Activated naive CD8-positive, alpha-beta T cell (primary cell): Measurements from ENCODE around the gene GPR183.

ENCODE experiments used
- H3K27ac Mint-ChIP-seq: one replicate; pipeline ENCODE4 v1.8.0; 2021; ENCODE audit warnings: mixed read lengths
- H3K27me3 Mint-ChIP-seq: one replicate; pipeline ENCODE4 v1.8.0; 2021; ENCODE audit warnings: mixed read lengths
- H3K36me3 Mint-ChIP-seq: one replicate; pipeline ENCODE4 v1.8.0; 2021; ENCODE audit warnings: mixed read lengths
- H3K4me1 Mint-ChIP-seq: one replicate; pipeline ENCODE4 v1.8.0; 2021; ENCODE audit warnings: low read depth, mixed read lengths
- H3K4me3 Mint-ChIP-seq: one replicate; pipeline ENCODE4 v1.8.0; 2021; ENCODE audit warnings: mild to moderate bottlenecking, mixed read lengths
- H3K9me3 Mint-ChIP-seq: one replicate; pipeline ENCODE4 v1.8.0; 2021; ENCODE audit warnings: low read depth, mixed read lengths

GPR183 gene

GRCh38 chr13:99265821-99266426 lies 41.3 kb downstream of the GPR183 start:
- Mint-ChIP-seq H3K27me3 (no peaks in the 10 kb centered on the region), H3K9me3 (no peaks in the 10 kb centered on the region), H3K36me3 (no peaks in the 10 kb centered on the region), H3K4me1 (peaks cover 69% of the 10 kb centered on the region), H3K4me3 (peak overlapping the region; percentile 46), H3K27ac (peak overlapping the region; percentile 95)

- Mint-ChIP-seq H3K36me3 (no peaks in the 10 kb centered on the region), H3K4me1 (peaks cover 69% of the 10 kb centered on the region), H3K4me3 (peak overlapping the region; percentile 46), H3K27me3 (no peaks in the 10 kb centered on the region), H3K27ac (peak overlapping the region; percentile 95), H3K9me3 (no peaks in the 10 kb centered on the region)
Measured at GRCh38 chr13:99265162-99265800, 41.9 kb downstream of the GPR183 start.

- Mint-ChIP-seq H3K4me1 (peaks cover 74% of the 10 kb centered on the region), H3K4me3 (no peak overlapping the region), H3K9me3 (no peaks in the 10 kb centered on the region), H3K36me3 (no peaks in the 10 kb centered on the region), H3K27me3 (no peaks in the 10 kb centered on the region), H3K27ac (peak overlapping the region; percentile 95)
Measured at GRCh38 chr13:99264051-99264450, 43.1 kb downstream of the GPR183 start.

GRCh38 chr13:99263126-99263785 lies 43.9 kb downstream of the GPR183 start:
- Mint-ChIP-seq H3K27ac (peak overlapping the region; percentile 95), H3K4me3 (no peak overlapping the region), H3K9me3 (no peaks in the 10 kb centered on the region), H3K36me3 (no peaks in the 10 kb centered on the region), H3K4me1 (peaks cover 76% of the 10 kb centered on the region), H3K27me3 (no peaks in the 10 kb centered on the region)

GRCh38 chr13:99261059-99261458 lies 46.1 kb downstream of the GPR183 start:
- Mint-ChIP-seq H3K27ac (peak overlapping the region; percentile 94), H3K27me3 (no peaks in the 10 kb centered on the region), H3K4me1 (peaks cover 84% of the 10 kb centered on the region), H3K9me3 (no peaks in the 10 kb centered on the region), H3K36me3 (no peaks in the 10 kb centered on the region), H3K4me3 (peak overlapping the region; percentile 51)

- H3K36me3 Mint-ChIP-seq, result peaks cover 3% of the 10 kb centered on the region
- H3K4me3 Mint-ChIP-seq, result peak overlapping the region; percentile 67
- H3K27ac Mint-ChIP-seq, result peak overlapping the region; percentile 94
- no peaks in the 10 kb centered on the region for H3K9me3 Mint-ChIP-seq
- H3K4me1 Mint-ChIP-seq, result peaks cover 86% of the 10 kb centered on the region
- H3K27me3 Mint-ChIP-seq, result no peaks in the 10 kb centered on the region
Measured at GRCh38 chr13:99260216-99260615, 47.0 kb downstream of the GPR183 start.

- Mint-ChIP-seq H3K27ac (peak overlapping the region; percentile 94), H3K36me3 (peaks cover 11% of the 10 kb centered on the region), H3K4me3 (peak overlapping the region; percentile 92), H3K27me3 (no peaks in the 10 kb centered on the region), H3K9me3 (no peaks in the 10 kb centered on the region), H3K4me1 (peaks cover 84% of the 10 kb centered on the region)
Measured at GRCh38 chr13:99258946-99259345, 48.3 kb downstream of the GPR183 start.

GRCh38 chr13:99258210-99258860 lies 48.9 kb downstream of the GPR183 start, which contains the start of gene GPR18:
Gene GPR18, minus strand, starts transcription at chr13:99258379. Its CDS starts 2,507 bp downstream, at chr13:99255872.
- Mint-ChIP-seq H3K36me3 (peaks cover 14% of the 10 kb centered on the region), H3K4me3 (peak within 1 kb of the TSS; percentile 92), H3K9me3 (no peaks in the 10 kb centered on the region), H3K4me1 (peaks cover 82% of the 10 kb centered on the region), H3K27ac (peak within 1 kb of the TSS; percentile 94), H3K27me3 (no peaks in the 10 kb centered on the region)

- peaks cover 80% of the 10 kb centered on the region for H3K4me1 Mint-ChIP-seq
- H3K36me3 Mint-ChIP-seq, result peaks cover 14% of the 10 kb centered on the region
- no peaks in the 10 kb centered on the region for H3K27me3 Mint-ChIP-seq
- peak overlapping the region; percentile 90 for H3K4me3 Mint-ChIP-seq
- H3K9me3 Mint-ChIP-seq, result no peaks in the 10 kb centered on the region
- H3K27ac Mint-ChIP-seq, result peak overlapping the region; percentile 86
Measured at GRCh38 chr13:99257291-99257690, 49.9 kb downstream of the GPR183 start.

GRCh38 chr13:99256709-99257108 lies 50.5 kb downstream of the GPR183 start:
- Mint-ChIP-seq H3K9me3 (no peaks in the 10 kb centered on the region), H3K27me3 (no peaks in the 10 kb centered on the region), H3K4me1 (peaks cover 80% of the 10 kb centered on the region)

GRCh38 chr13:99256283-99256682 lies 50.9 kb downstream of the GPR183 start:
- Mint-ChIP-seq H3K4me1 (peaks cover 80% of the 10 kb centered on the region), H3K27ac (peak overlapping the region; percentile 93), H3K36me3 (peaks cover 14% of the 10 kb centered on the region), H3K4me3 (peak overlapping the region; percentile 90), H3K27me3 (no peaks in the 10 kb centered on the region), H3K9me3 (no peaks in the 10 kb centered on the region)

More at GRCh38 chr13:99256709-99257108, 50.5 kb downstream of the GPR183 start:
- H3K27ac Mint-ChIP-seq, result peak overlapping the region; percentile 93
- H3K4me3 Mint-ChIP-seq, result peak overlapping the region; percentile 90
- peaks cover 14% of the 10 kb centered on the region for H3K36me3 Mint-ChIP-seq

- H3K4me1 Mint-ChIP-seq, result peaks cover 77% of the 10 kb centered on the region
- peak overlapping the region; percentile 93 for H3K27ac Mint-ChIP-seq
- H3K4me3 Mint-ChIP-seq, result peak overlapping the region; percentile 90
- H3K27me3 Mint-ChIP-seq, result no peaks in the 10 kb centered on the region
- H3K9me3 Mint-ChIP-seq, result no peaks in the 10 kb centered on the region
- peaks cover 17% of the 10 kb centered on the region for H3K36me3 Mint-ChIP-seq
Measured at GRCh38 chr13:99255271-99255670, 51.9 kb downstream of the GPR183 start.

- peaks cover 77% of the 10 kb centered on the region for H3K4me1 Mint-ChIP-seq
- peaks cover 18% of the 10 kb centered on the region for H3K36me3 Mint-ChIP-seq
- peak overlapping the region; percentile 93 for H3K27ac Mint-ChIP-seq
Measured at GRCh38 chr13:99254830-99255229, 52.4 kb downstream of the GPR183 start.

GRCh38 chr13:99251921-99252320 lies 55.3 kb downstream of the GPR183 start:
- H3K27ac Mint-ChIP-seq, result peak overlapping the region; percentile 28
- H3K27me3 Mint-ChIP-seq, result no peaks in the 10 kb centered on the region
- H3K36me3 Mint-ChIP-seq, result peaks cover 31% of the 10 kb centered on the region
- H3K4me1 Mint-ChIP-seq, result peaks cover 68% of the 10 kb centered on the region
- H3K9me3 Mint-ChIP-seq, result no peaks in the 10 kb centered on the region
- no peak overlapping the region for H3K4me3 Mint-ChIP-seq

More at GRCh38 chr13:99254830-99255229, 52.4 kb downstream of the GPR183 start:
- H3K9me3 Mint-ChIP-seq, result no peaks in the 10 kb centered on the region
- H3K4me3 Mint-ChIP-seq, result peak overlapping the region; percentile 90
- no peaks in the 10 kb centered on the region for H3K27me3 Mint-ChIP-seq
